ENCODE data around the gene COG5. TPM values are rescaled to one million over a fixed set of nuclear protein-coding genes. Genes with fewer than 3 reads are reported as not detected.

The COG5 gene
- total RNA-seq, 2 experiments from 2014 or later, result 37.6 to 40.3 TPM

DNA sequence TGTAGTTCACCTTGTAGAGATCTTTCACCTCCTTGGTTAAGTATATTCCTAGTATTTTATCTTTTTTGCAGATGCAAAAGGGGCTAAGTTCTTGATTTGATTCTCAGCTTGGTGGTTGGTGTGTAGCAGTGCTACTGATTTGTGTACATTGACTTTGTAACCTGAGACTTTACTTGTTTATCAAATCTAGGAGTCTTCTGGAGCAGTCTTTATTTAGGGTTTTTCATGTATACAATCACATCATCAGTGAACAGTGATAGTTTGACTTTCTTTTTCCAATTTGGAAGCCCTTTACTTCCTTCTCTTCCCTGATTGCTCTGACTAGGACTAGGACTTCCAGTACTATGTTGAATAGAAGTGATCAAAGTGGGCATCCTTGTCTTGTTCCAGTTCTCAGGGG is 60.0 kb downstream of the COG5 start:
- Mint-ChIP-seq H3K9me3 (no peaks in the 10 kb centered on the region), H3K4me1 (ENCODE audit: low read depth) (peaks cover 7% of the 10 kb centered on the region), H3K36me3 (ENCODE audit: low read depth) (peaks cover 13% of the 10 kb centered on the region), H3K4me3 (no peak overlapping the region), H3K27ac (no peak overlapping the region), H3K27me3 (no peaks in the 10 kb centered on the region)
- ChIA-PET CTCF (no interaction called here), POLR2A (no interaction called here)
- ATAC-seq (no peak), DNase-seq (no peak)
- intact Hi-C loops (cut with micrococcal nuclease), result no loop called here
- TF ChIP-seq CTCF (IDR thresholded peaks at IDR 0.05), result no peak

GRCh38 chr7:107502797-107503196 is 60.9 kb downstream of the COG5 start:
- intact Hi-C loops (cut with micrococcal nuclease), result no loop called here
- Mint-ChIP-seq H3K4me3 (no peak overlapping the region), H3K27ac (no peak overlapping the region), H3K4me1 (ENCODE audit: low read depth) (peaks cover 10% of the 10 kb centered on the region), H3K27me3 (no peaks in the 10 kb centered on the region), H3K36me3 (ENCODE audit: low read depth) (peaks cover 15% of the 10 kb centered on the region), H3K9me3 (no peaks in the 10 kb centered on the region)
- no peak for TF ChIP-seq CTCF (IDR thresholded peaks at IDR 0.05)
- DNase-seq (no peak), ATAC-seq (no peak)
- ChIA-PET CTCF (interaction anchor here (0.9 kb wide), 1 partner anchor 355 kb away, joined by 3 read pairs; no protein-coding TSS in a partner anchor), POLR2A (no interaction called here)

GRCh38 chr7:107502154-107502553 is 61.6 kb downstream of the COG5 start:
- intact Hi-C loops (cut with micrococcal nuclease), result no loop called here
- Mint-ChIP-seq H3K4me3 (no peak overlapping the region), H3K27me3 (no peaks in the 10 kb centered on the region), H3K27ac (no peak overlapping the region), H3K9me3 (no peaks in the 10 kb centered on the region), H3K4me1 (ENCODE audit: low read depth) (peaks cover 10% of the 10 kb centered on the region), H3K36me3 (ENCODE audit: low read depth) (peaks cover 15% of the 10 kb centered on the region)
- ChIA-PET CTCF (interaction anchor here (0.9 kb wide), 2 partner anchors 38 to 355 kb away, joined by 3 read pairs; no protein-coding TSS in a partner anchor), POLR2A (no interaction called here)
- peak; percentile 3 for TF ChIP-seq CTCF (IDR thresholded peaks at IDR 0.05)
- ATAC-seq (no peak), DNase-seq (no peak)

DNA sequence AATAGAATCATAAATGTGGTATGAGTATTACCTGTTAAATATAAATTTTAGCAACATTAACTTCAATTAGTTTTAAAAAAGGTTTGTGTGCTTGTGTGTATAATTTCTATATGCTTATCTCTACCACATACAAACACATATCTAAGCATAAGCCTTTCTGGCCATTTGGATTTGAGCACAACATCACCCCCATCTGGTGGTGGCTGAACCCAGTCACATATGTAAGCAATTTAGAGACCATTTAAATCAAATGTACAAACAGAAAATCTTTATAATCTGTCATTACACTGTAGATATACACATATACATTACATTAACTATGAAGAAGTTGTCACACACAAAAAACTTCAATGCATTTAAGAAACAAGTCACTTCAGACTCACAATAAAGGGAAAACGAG is 62.1 kb downstream of the COG5 start:
- ATAC-seq (peak; percentile 51), DNase-seq (peak; percentile 63)
- H3K4me3 Mint-ChIP-seq, result no peak overlapping the region
- H3K36me3 Mint-ChIP-seq (ENCODE audit: low read depth), result peaks cover 17% of the 10 kb centered on the region
- no peaks in the 10 kb centered on the region for H3K9me3 Mint-ChIP-seq
- ChIA-PET POLR2A (no interaction called here), CTCF (interaction anchor here (0.7 to 1.4 kb wide), 9 partner anchors 10 to 354 kb away, joined by 3 to 10 read pairs (median 4); no protein-coding TSS in a partner anchor)
- H3K27me3 Mint-ChIP-seq, result no peaks in the 10 kb centered on the region
- H3K27ac Mint-ChIP-seq, result no peak overlapping the region
- TF ChIP-seq CTCF (IDR thresholded peaks at IDR 0.05), result peak; percentile 8
- peaks cover 12% of the 10 kb centered on the region for H3K4me1 Mint-ChIP-seq (ENCODE audit: low read depth)
- intact Hi-C loops (cut with micrococcal nuclease), result no loop called here

- no peak overlapping the region for H3K27ac Mint-ChIP-seq
- ATAC-seq, result no peak
- peaks cover 2% of the 10 kb centered on the region for H3K9me3 Mint-ChIP-seq
- POLR2A ChIA-PET, result no interaction called here
- no peak for DNase-seq
- no peaks in the 10 kb centered on the region for H3K27me3 Mint-ChIP-seq
- no peak overlapping the region for H3K4me3 Mint-ChIP-seq
- CTCF ChIA-PET, result no interaction called here
- peaks cover 16% of the 10 kb centered on the region for H3K4me1 Mint-ChIP-seq (ENCODE audit: low read depth)
- peaks cover 19% of the 10 kb centered on the region for H3K36me3 Mint-ChIP-seq (ENCODE audit: low read depth)
- no peak for TF ChIP-seq CTCF (IDR thresholded peaks at IDR 0.05)
- intact Hi-C loops (cut with micrococcal nuclease), result no loop called here
Observed at GRCh38 chr7:107499731-107500130, 64.0 kb downstream of the COG5 start.
